H1 (cell line): ENCODE data around the gene CEACAM6. TPM values are rescaled to one million over a fixed set of nuclear protein-coding genes. Genes with fewer than 3 reads are reported as not detected.

Experiments used
- CTCF ChIA-PET: fragments of 300-600 bp; sonication (Branson Sonifier 250); formaldehyde crosslinking; loops from one replicate; lab custom pipeline; 2021; ENCODE audit not compliant: partially characterized antibody; lab: Charles Lee
- POLR2A ChIA-PET: fragments of 300-600 bp; sonication (Branson Sonifier 250); formaldehyde crosslinking; loops from one replicate; lab custom pipeline; 2021; ENCODE audit warnings: inconsistent platforms; ENCODE audit not compliant: partially characterized antibody; lab: Charles Lee
- DNase-seq, 2 experiments: peaks; one replicate each; pipeline versions ENCODE4 v3.0.0 to v3.0.0-alpha.2; 2010 to 2022; ENCODE audit warnings: low spot score in 2 of 2, low read depth in 1 of 2, mixed read lengths in 1 of 2
- FAIRE-seq: peaks from 2 replicates; lab custom pipeline; 2011; peaks lifted over from hg19 to GRCh38; lab: Jason Lieb, UNC
- H2AFZ ChIP-seq: 2 replicates; pipeline ENCODE4 v1.8.1; 2012; ENCODE audit warnings: low read length, inconsistent platforms
- H2AK5ac ChIP-seq: 2 replicates; pipeline ENCODE4 v1.6.1; 2013; ENCODE audit warnings: low read depth, low read length
- H2BK120ac ChIP-seq: replicated peaks from 2 replicates; pipeline ENCODE3; 2013; ENCODE audit warnings: low read depth, low read length, inconsistent platforms
- H2BK12ac ChIP-seq: 2 replicates; pipeline ENCODE4 v1.6.1; 2013; ENCODE audit warnings: low read depth, low read length
- H2BK15ac ChIP-seq: 2 replicates; pipeline ENCODE4 v1.6.1; 2013; ENCODE audit warnings: low read length
- H2BK20ac ChIP-seq: 2 replicates; pipeline ENCODE4 v1.6.1; 2013; ENCODE audit warnings: low read length
- H2BK5ac ChIP-seq: 2 replicates; pipeline ENCODE4 v1.6.1; 2013; ENCODE audit warnings: low read depth, low read length
- H3K14ac ChIP-seq: 2 replicates; pipeline ENCODE4 v1.6.1; 2013; ENCODE audit warnings: inconsistent platforms; ENCODE audit not compliant: insufficient read length
- H3K18ac ChIP-seq: 2 replicates; pipeline ENCODE4 v1.6.1; 2013; ENCODE audit warnings: low read length; ENCODE audit errors: extremely low read depth
- H3K23ac ChIP-seq: 2 replicates; pipeline ENCODE4 v1.6.1; 2013; ENCODE audit warnings: inconsistent platforms; ENCODE audit not compliant: insufficient read length
- H3K23me2 ChIP-seq: 2 replicates; pipeline ENCODE4 v1.6.1; 2013; ENCODE audit warnings: low read depth, low read length
- H3K27ac ChIP-seq: 2 replicates; pipeline ENCODE4 v1.6.1; 2011; ENCODE audit warnings: low read depth, low read length, inconsistent platforms
- H3K27me3 ChIP-seq, 4 experiments: replicated peaks in 1 of 4; 1 replicate in 1 of 4; 2 replicates in 3 of 4; pipeline versions ENCODE4 v1.6.1 to v1.8.1; 2011 to 2013; ENCODE audit warnings: low read length in 3 of 4, mild to moderate bottlenecking in 3 of 4, inconsistent platforms in 2 of 4, mixed read lengths in 2 of 4, moderate library complexity in 1 of 4; ENCODE audit not compliant: control insufficient read depth in 3 of 4, insufficient read depth in 3 of 4; ENCODE audit errors: extremely low read depth in 1 of 4
- H3K36me3 ChIP-seq, 4 experiments: 2 replicates each; pipeline versions ENCODE4 v1.6.1 to v1.8.1; 2011 to 2013; ENCODE audit warnings: mild to moderate bottlenecking in 4 of 4, low read length in 3 of 4, moderate library complexity in 2 of 4, control low read depth in 1 of 4, inconsistent platforms in 1 of 4; ENCODE audit not compliant: insufficient read depth in 4 of 4, control insufficient read depth in 2 of 4
- H3K4ac ChIP-seq: replicated peaks from 2 replicates; pipeline ENCODE3; 2013; ENCODE audit warnings: low read length, low read depth, mixed read lengths, inconsistent platforms; ENCODE audit not compliant: insufficient read length
- H3K4me1 ChIP-seq, 4 experiments: replicated peaks in 1 of 4; 1 replicate in 1 of 4; 2 replicates in 3 of 4; pipeline versions ENCODE4 v1.6.1 to v1.8.1; 2011 to 2013; ENCODE audit warnings: low read length in 3 of 4, inconsistent platforms in 2 of 4, mixed read lengths in 1 of 4; ENCODE audit not compliant: insufficient read depth in 4 of 4, control insufficient read depth in 3 of 4
- H3K4me2 ChIP-seq, 2 experiments: 2 replicates each; pipeline versions ENCODE4 v1.6.1 to v1.8.1; 2011 to 2013; ENCODE audit warnings: low read depth in 2 of 2, low read length in 2 of 2, control low read depth in 1 of 2, inconsistent platforms in 1 of 2, mild to moderate bottlenecking in 1 of 2; ENCODE audit not compliant: insufficient read depth in 1 of 2
- H3K4me3 ChIP-seq, 4 experiments: fragments of 200-600, 300-600 bp in 1 of 4; sonication (generic), shearing (Covaris generic), sonication (Bioruptor Twin) in 1 of 4; 2 replicates each; pipeline versions ENCODE4 v1.5.1 to v1.8.1; 2011 to 2016; ENCODE audit warnings: low read length in 4 of 4, low read depth in 3 of 4, control low read depth in 2 of 4, inconsistent platforms in 2 of 4, mild to moderate bottlenecking in 2 of 4, mixed read lengths in 1 of 4, moderate library complexity in 1 of 4; ENCODE audit not compliant: insufficient read depth in 2 of 4; ENCODE audit errors: extremely low read depth in 1 of 4
- H3K56ac ChIP-seq: replicated peaks from 2 replicates; pipeline ENCODE3; 2013; ENCODE audit warnings: low read depth, mild to moderate bottlenecking, mixed read lengths, low read length, inconsistent platforms; ENCODE audit not compliant: insufficient read length
- H3K79me1 ChIP-seq: 2 replicates; pipeline ENCODE4 v1.6.1; 2013; ENCODE audit warnings: low read depth, low read length, control low read depth
- H3K79me2 ChIP-seq, 2 experiments: 2 replicates each; pipeline versions ENCODE4 v1.6.1 to v1.8.1; 2012 to 2013; ENCODE audit warnings: low read length in 2 of 2, mild to moderate bottlenecking in 2 of 2, inconsistent platforms in 1 of 2; ENCODE audit not compliant: insufficient read depth in 2 of 2, control insufficient read depth in 1 of 2
- H3K9ac ChIP-seq, 4 experiments: replicated peaks in 1 of 4; 1 replicate in 1 of 4; 2 replicates in 3 of 4; pipeline versions ENCODE4 v1.6.1 to v1.8.1; 2011 to 2013; ENCODE audit warnings: low read depth in 3 of 4, low read length in 3 of 4, control low read depth in 2 of 4, mild to moderate bottlenecking in 2 of 4, moderate library complexity in 2 of 4, inconsistent platforms in 1 of 4; ENCODE audit errors: extremely low read depth in 1 of 4
- H3K9me3 ChIP-seq, 2 experiments: 2 replicates each; pipeline versions ENCODE4 v1.6.1 to v1.8.1; 2012 to 2013; ENCODE audit warnings: mild to moderate bottlenecking in 2 of 2, moderate library complexity in 2 of 2, control low read depth in 1 of 2, inconsistent platforms in 1 of 2, low read depth in 1 of 2, low read length in 1 of 2, mixed read lengths in 1 of 2; ENCODE audit not compliant: insufficient read depth in 2 of 2
- H4K20me1 ChIP-seq, 2 experiments: replicated peaks in 1 of 2; 2 replicates each; pipeline versions ENCODE3 to v1.8.1; 2011 to 2013; ENCODE audit warnings: inconsistent platforms in 2 of 2, low read length in 2 of 2, mild to moderate bottlenecking in 1 of 2; ENCODE audit not compliant: insufficient read depth in 2 of 2, control insufficient read depth in 1 of 2
- H4K5ac ChIP-seq: 2 replicates; pipeline ENCODE4 v1.6.1; 2013; ENCODE audit warnings: low read length, low read depth, mixed read lengths, inconsistent platforms; ENCODE audit not compliant: insufficient read length
- H4K8ac ChIP-seq: 2 replicates; pipeline ENCODE4 v1.8.0; 2013; ENCODE audit warnings: mild to moderate bottlenecking, moderate library complexity, low read length, inconsistent platforms; ENCODE audit not compliant: insufficient read depth; ENCODE audit errors: extremely low read depth
- H4K91ac ChIP-seq: replicated peaks from 2 replicates; pipeline ENCODE3; 2013; ENCODE audit warnings: low read length, mixed read lengths, inconsistent platforms; ENCODE audit not compliant: insufficient read length
- EZH2 ChIP-seq: fragments of 200-600 bp; sonication (generic); IDR thresholded peaks from 2 replicates; pipeline ENCODE4 v1.7.1; 2012; ENCODE audit warnings: low read depth, mild to moderate bottlenecking, moderate library complexity, low read length, inconsistent platforms; ENCODE audit not compliant: severe bottlenecking
- RAD21 ChIP-seq, 2 experiments: IDR thresholded peaks in 1 of 2; conservative IDR thresholded peaks in 1 of 2; 2 replicates each; pipeline ENCODE4 v1.6.1; 2011; ENCODE audit warnings: low read depth in 2 of 2, low read length in 2 of 2, improper control_type of control experiment in 1 of 2, inconsistent platforms in 1 of 2, mild to moderate bottlenecking in 1 of 2, moderate library complexity in 1 of 2
- RBBP5 ChIP-seq: IDR thresholded peaks from 2 replicates; pipeline ENCODE4 v1.7.1; 2012; ENCODE audit warnings: low read depth, mild to moderate bottlenecking, inconsistent platforms, low read length, moderate library complexity, borderline replicate concordance
- WGBS, 2 experiments: shearing (Covaris generic) in 1 of 2; methylation state at CpG; one replicate each; pipeline versions ENCODE4 v1.1.6 to v1.1.7; 2013 to 2015; ENCODE audit warnings: low lambda C conversion rate in 2 of 2, mixed read lengths in 2 of 2, inconsistent platforms in 1 of 2, low coverage in 1 of 2, missing lambda C conversion rate in 1 of 2; ENCODE audit not compliant: insufficient replicate concordance in 2 of 2, insufficient coverage in 1 of 2, insufficient read length in 1 of 2; ENCODE audit errors: extremely low coverage in 1 of 2, missing lambda C conversion rate in 1 of 2; 5-methylcytosine and 5-hydroxymethylcytosine counted together
- polyA plus RNA-seq, 7 experiments: library from polyadenylated mRNA; depleted of rRNA in 3 of 7; stranded (reverse) in 5 of 7; unstranded in 2 of 7; fragments of >200 nt in 5 of 7; fragments of 200-250 nt in 2 of 7; gene quantifications; 1 replicate in 5 of 7; 2 replicates in 1 of 7; 4 replicates in 1 of 7; pipeline versions ENCODE4 v1.2.1 to v1.2.3, GENCODE V29; 2011 to 2013; ENCODE audit warnings: missing spikeins in 2 of 7, mixed read lengths in 2 of 7
- total RNA-seq: library from RNA; stranded (reverse); fragmentation: NEBNext Ultra II Directional; extraction: Animal tissue kit (Norgen Biotek cat#: 25700); gene quantifications from 2 replicates; pipeline ENCODE4 v1.2.1, GENCODE V29; 2021

Gene CEACAM6
- total and polyA plus RNA-seq, 2 of the 8 experiments (the other 6 are each of a cell fraction or from before 2014, with no cell fraction given), result not detected

DNA sequence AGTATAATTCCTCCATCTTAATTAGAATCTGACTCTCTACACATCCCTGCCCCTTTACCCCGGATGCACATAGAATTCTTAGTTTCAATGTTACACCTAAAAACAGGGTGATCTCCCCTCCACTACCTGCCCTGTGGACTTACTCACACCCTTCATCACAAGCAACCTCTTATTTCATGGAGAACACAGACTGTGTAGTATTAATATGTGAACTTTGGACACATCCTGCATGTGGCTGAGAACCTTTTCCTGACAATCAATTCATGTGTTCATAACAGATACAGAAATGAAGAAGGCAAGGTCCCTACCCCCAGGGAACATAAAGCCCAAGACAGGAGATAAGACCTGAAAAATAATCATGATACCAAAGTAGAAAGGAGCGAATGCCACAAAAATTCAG lies 11.8 kb downstream of the CEACAM6 start:
- WGBS, 2 experiments, result 80% methylated on average over 2 of the region's 2 CpGs; no CpG with 5 or more reads in 1 of the 2 experiments
- no peak for DNase-seq
- ChIA-PET CTCF (interaction anchor here (0.8 to 1.3 kb wide), 2 partner anchors 13 to 19 kb away, joined by 4 to 11 read pairs; no protein-coding TSS in a partner anchor), POLR2A (no interaction called here)
- H3K4me1 ChIP-seq, result no peaks in the 10 kb centered on the region
- no peak overlapping the region for H2BK5ac ChIP-seq
- H2BK15ac ChIP-seq, result no peak overlapping the region
- H3K9ac ChIP-seq, result no peak overlapping the region
- H3K4me3 ChIP-seq, result no peak overlapping the region
- no peak overlapping the region for H4K8ac ChIP-seq
- H2BK12ac ChIP-seq, result no peak overlapping the region
- no peak overlapping the region for H2BK120ac ChIP-seq
- H3K23ac ChIP-seq, result no peak overlapping the region
- no peak overlapping the region for H3K4me2 ChIP-seq
- H4K91ac ChIP-seq, result no peak overlapping the region
- H4K20me1 ChIP-seq, result no peaks in the 10 kb centered on the region
- peaks cover 0 to 1% (median 0%) of the 10 kb centered on the region in 4 experiments; a peak in 1 of 7 replicates for H3K27me3 ChIP-seq
- H3K9me3 ChIP-seq, result peaks cover 52 to 65% of the 10 kb centered on the region in 2 experiments
- no peak overlapping the region for H2AK5ac ChIP-seq
- H3K79me1 ChIP-seq, result no peaks in the 10 kb centered on the region
- FAIRE-seq, result no peak
- H3K27ac ChIP-seq, result no peak overlapping the region
- H3K79me2 ChIP-seq, result no peaks in the 10 kb centered on the region
- H3K14ac ChIP-seq, result no peak overlapping the region
- H3K56ac ChIP-seq, result no peak overlapping the region
- H3K18ac ChIP-seq, result no peak overlapping the region
- no peak overlapping the region for H2BK20ac ChIP-seq
- no peaks in the 10 kb centered on the region for H3K23me2 ChIP-seq
- TF ChIP-seq EZH2, result no peak
- no peak for TF ChIP-seq RBBP5
- TF ChIP-seq RAD21 (IDR thresholded peaks at IDR 0.05 in 1 of 2, conservative IDR thresholded peaks at IDR 0.05 in 1 of 2; ENCODE audit: low read depth in 2 of 2, low read length in 2 of 2), result no peak
- no peak overlapping the region for H2AFZ ChIP-seq
- no peaks in the 10 kb centered on the region for H3K36me3 ChIP-seq
- no peak overlapping the region for H4K5ac ChIP-seq
- H3K4ac ChIP-seq, result no peak overlapping the region
